Left lung (tissue), 10 donors: ENCODE results near the gene NAA38. TPM values are rescaled to one million over a fixed set of nuclear protein-coding genes. Genes with fewer than 3 reads are reported as not detected.

Experiments
- ATAC-seq: fragments of 200-7000 bp; cut with Tn5 transposase; one replicate; pipeline ENCODE4 v1.9.1; 2020; ENCODE audit warnings: moderate library complexity
- DNase-seq, 4 donors: peaks; one replicate each; pipeline ENCODE4 v3.0.0-alpha.2; 2013 to 2020
- H3K27ac ChIP-seq, 2 donors: fragments of 200-600 bp; sonication (generic) in 1 of 2; one replicate each; pipeline versions ENCODE4 v1.5.0 to v1.8.0; 2020 to 2021
- H3K27me3 ChIP-seq, 2 donors: fragments of 200-600 bp; sonication (generic) in 1 of 2; one replicate each; pipeline versions ENCODE4 v1.5.0 to v1.8.0; 2020 to 2021
- H3K36me3 ChIP-seq, 2 donors: fragments of 200-600 bp; sonication (generic) in 1 of 2; one replicate each; pipeline versions ENCODE4 v1.5.0 to v1.8.0; 2020 to 2021
- H3K4me1 ChIP-seq, 2 donors: fragments of 200-600 bp; one replicate each; pipeline ENCODE4 v1.8.0; 2021
- H3K4me3 ChIP-seq, 2 donors: fragments of 200-600 bp; sonication (generic) in 1 of 2; one replicate each; pipeline versions ENCODE4 v1.5.0 to v1.8.0; 2020 to 2021; ENCODE audit warnings: mild to moderate bottlenecking in 1 of 2
- H3K9me3 ChIP-seq, 2 donors: fragments of 200-600 bp; sonication (generic) in 1 of 2; one replicate each; pipeline versions ENCODE4 v1.5.0 to v1.8.0; 2020 to 2021
- intact Hi-C, 2 donors: fragments of 100-400 bp; cut with DNase I; formaldehyde crosslinking; loops; one replicate each; pipeline versions ENCODE4 v1.11.2 to v1.14.2; 2022
- polyA plus RNA-seq, 6 donors: library from polyadenylated mRNA; unstranded; fragments of 120-200 nt; gene quantifications; one replicate each; pipeline ENCODE4 v1.2.1, GENCODE V29; 2013; ENCODE audit not compliant: insufficient read length in 6 of 6
- total RNA-seq, 2 donors: library from RNA; stranded (reverse); fragmentation: NEBNext Ultra II Directional; extraction: Animal tissue kit (Norgen Biotek cat#: 25700); gene quantifications; one replicate each; pipeline ENCODE4 v1.2.1, GENCODE V29; 2021
- TF ChIP-seq, protein P1 (sequence below), 2 donors: fragments of 200-600 bp; sonication (generic) in 1 of 2; IDR thresholded peaks; one replicate each; pipeline versions ENCODE4 v1.5.0 to v1.8.0; 2021; ENCODE audit warnings: antibody characterized with exemption in 2 of 2
- donor health status: DM: no; HTN: yes; CAD: no.
- donor health status: DM: no; HTN: no; CAD: no.

The NAA38 gene
- total and polyA plus RNA-seq, 8 donors, result 56.3 to 95.7 (median 74.2) TPM

DNA sequence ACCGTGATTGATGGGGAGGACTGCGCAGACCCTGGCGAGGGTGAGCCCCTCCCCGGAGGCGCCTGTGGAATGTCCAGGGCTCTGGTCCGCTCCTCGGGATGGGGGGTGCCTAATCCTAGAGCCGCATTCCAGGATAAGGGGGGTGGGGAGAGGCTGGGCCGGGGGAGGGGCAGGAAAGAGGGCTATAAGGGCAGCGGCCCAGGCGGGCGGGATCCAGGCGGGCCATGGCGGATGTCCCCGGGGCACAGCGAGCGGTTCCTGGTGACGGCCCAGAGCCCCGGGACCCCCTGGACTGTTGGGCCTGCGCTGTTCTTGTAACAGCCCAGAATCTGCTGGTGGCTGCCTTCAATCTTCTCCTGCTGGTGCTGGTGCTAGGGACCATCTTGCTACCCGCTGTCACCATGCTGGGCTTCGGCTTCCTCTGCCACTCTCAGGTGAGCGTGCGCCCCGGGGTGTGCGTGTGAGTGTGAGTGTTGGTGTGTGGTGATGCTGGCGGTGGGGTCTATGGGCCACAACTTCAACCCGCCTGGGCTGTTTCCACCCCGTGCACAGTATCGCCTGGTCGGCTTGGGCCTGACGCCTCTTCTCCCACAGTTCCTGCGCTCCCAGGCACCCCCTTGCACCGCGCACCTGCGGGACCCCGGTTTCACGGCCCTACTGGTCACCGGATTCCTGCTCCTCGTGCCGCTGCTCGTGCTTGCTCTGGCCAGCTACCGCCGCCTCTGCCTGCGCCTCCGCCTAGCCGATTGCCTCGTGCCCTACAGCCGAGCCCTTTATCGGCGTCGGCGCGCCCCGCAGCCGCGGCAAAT, 2.3 kb downstream of the NAA38 start, which contains the start of gene TMEM88:
TMEM88 (plus strand) TSS at position 216 of the 809 bp plus-strand sequence; CDS start at position 225, 9 bp downstream.
- peak within 1 kb of the TSS in 1 of 2 donors; percentile 69 for H3K4me3 ChIP-seq
- TF ChIP-seq, protein P1, sequence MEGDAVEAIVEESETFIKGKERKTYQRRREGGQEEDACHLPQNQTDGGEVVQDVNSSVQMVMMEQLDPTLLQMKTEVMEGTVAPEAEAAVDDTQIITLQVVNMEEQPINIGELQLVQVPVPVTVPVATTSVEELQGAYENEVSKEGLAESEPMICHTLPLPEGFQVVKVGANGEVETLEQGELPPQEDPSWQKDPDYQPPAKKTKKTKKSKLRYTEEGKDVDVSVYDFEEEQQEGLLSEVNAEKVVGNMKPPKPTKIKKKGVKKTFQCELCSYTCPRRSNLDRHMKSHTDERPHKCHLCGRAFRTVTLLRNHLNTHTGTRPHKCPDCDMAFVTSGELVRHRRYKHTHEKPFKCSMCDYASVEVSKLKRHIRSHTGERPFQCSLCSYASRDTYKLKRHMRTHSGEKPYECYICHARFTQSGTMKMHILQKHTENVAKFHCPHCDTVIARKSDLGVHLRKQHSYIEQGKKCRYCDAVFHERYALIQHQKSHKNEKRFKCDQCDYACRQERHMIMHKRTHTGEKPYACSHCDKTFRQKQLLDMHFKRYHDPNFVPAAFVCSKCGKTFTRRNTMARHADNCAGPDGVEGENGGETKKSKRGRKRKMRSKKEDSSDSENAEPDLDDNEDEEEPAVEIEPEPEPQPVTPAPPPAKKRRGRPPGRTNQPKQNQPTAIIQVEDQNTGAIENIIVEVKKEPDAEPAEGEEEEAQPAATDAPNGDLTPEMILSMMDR (IDR thresholded peaks at IDR 0.05), result no peak
- H3K4me1 ChIP-seq, result peaks cover 27 to 69% of the 10 kb centered on the region in 2 donors
- peaks cover 0 to 60% of the 10 kb centered on the region in 2 donors for H3K36me3 ChIP-seq
- H3K27ac ChIP-seq, result peak within 1 kb of the TSS; percentile 92 to 99
- no peaks in the 10 kb centered on the region for H3K9me3 ChIP-seq
- H3K27me3 ChIP-seq, result no peaks in the 10 kb centered on the region
- intact Hi-C loops, result no loop called here
- ATAC-seq, result no peak
- peak in 2 of 4 donors; percentile 36 to 83 for DNase-seq

DNA sequence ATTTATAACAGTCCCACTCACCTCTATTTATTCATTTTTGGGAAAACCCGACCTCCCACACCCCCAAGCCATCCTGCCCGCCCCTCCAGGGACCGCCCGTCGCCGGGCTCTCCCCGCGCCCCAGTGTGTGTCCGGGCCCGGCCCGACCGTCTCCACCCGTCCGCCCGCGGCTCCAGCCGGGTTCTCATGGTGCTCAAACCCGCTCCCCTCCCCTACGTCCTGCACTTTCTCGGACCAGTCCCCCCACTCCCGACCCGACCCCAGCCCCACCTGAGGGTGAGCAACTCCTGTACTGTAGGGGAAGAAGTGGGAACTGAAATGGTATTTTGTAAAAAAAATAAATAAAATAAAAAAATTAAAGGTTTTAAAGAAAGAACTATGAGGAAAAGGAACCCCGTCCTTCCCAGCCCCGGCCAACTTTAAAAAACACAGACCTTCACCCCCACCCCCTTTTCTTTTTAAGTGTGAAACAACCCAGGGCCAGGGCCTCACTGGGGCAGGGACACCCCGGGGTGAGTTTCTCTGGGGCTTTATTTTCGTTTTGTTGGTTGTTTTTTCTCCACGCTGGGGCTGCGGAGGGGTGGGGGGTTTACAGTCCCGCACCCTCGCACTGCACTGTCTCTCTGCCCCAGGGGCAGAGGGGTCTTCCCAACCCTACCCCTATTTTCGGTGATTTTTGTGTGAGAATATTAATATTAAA, 3.1 kb downstream of the NAA38 start:
- Histone ChIP-seq H3K9me3 (no peaks in the 10 kb centered on the region), H3K4me1 (peaks cover 27 to 74% of the 10 kb centered on the region in 2 donors), H3K27ac (peak overlapping the region in 1 of 2 donors; percentile 99), H3K27me3 (no peaks in the 10 kb centered on the region), H3K36me3 (peaks cover 0 to 66% of the 10 kb centered on the region in 2 donors), H3K4me3 (no peak overlapping the region)
- intact Hi-C loops, result no loop called here
- ATAC-seq (no peak), DNase-seq (no peak)
- TF ChIP-seq, protein P1 (IDR thresholded peaks at IDR 0.05), result no peak

DNA sequence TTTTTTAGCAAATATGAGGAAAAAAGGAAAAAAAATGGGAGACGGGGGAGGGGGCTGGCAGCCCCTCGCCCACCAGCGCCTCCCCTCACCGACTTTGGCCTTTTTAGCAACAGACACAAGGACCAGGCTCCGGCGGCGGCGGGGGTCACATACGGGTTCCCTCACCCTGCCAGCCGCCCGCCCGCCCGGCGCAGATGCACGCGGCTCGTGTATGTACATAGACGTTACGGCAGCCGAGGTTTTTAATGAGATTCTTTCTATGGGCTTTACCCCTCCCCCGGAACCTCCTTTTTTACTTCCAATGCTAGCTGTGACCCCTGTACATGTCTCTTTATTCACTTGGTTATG, 3.7 kb downstream of the NAA38 start:
- TF ChIP-seq, protein P1 (IDR thresholded peaks at IDR 0.05), result no peak
- DNase-seq (no peak), ATAC-seq (no peak)
- Histone ChIP-seq H3K27me3 (no peaks in the 10 kb centered on the region), H3K27ac (no peak overlapping the region), H3K9me3 (no peaks in the 10 kb centered on the region), H3K36me3 (peaks cover 0 to 71% of the 10 kb centered on the region in 2 donors), H3K4me1 (peaks cover 22 to 70% of the 10 kb centered on the region in 2 donors), H3K4me3 (no peak overlapping the region)
- intact Hi-C loops, result no loop called here

DNA sequence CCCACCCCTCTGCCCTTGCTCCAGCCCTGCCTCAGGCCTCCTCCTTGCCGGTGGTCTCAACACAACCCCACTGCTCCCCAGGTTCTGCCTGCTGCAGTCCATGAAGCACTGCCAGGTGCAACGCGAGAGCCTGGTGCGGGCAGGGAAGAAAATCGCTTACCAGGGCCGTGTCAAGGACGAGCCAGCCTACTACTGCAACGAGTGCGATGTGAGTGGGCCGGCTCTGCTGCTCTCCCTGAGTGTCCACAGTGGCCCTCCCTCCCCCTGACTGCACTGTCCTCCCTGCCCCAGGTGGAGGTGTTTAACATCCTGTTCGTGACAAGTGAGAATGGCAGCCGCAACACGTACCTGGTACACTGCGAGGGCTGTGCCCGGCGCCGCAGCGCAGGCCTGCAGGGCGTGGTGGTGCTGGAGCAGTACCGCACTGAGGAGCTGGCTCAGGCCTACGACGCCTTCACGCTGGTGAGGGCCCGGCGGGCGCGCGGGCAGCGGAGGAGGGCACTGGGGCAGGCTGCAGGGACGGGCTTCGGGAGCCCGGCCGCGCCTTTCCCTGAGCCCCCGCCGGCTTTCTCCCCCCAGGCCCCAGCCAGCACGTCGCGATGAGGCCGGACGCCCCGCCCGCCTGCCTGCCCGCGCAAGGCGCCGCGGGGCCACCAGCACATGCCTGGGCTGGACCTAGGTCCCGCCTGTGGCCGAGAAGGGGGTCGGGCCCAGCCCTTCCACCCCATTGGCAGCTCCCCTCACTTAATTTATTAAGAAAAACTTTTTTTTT, 4.3 kb downstream of the NAA38 start:
- Histone ChIP-seq H3K36me3 (peaks cover 0 to 77% of the 10 kb centered on the region in 2 donors), H3K9me3 (no peaks in the 10 kb centered on the region), H3K4me3 (no peak overlapping the region), H3K27ac (no peak overlapping the region), H3K27me3 (no peaks in the 10 kb centered on the region), H3K4me1 (peaks cover 17 to 64% of the 10 kb centered on the region in 2 donors)
- intact Hi-C loops, result no loop called here
- ATAC-seq (no peak), DNase-seq (no peak)
- TF ChIP-seq, protein P1 (IDR thresholded peaks at IDR 0.05), result no peak
